Heart left ventricle (tissue), 16 donors: ENCODE data around the gene ACOXL. TPM values are rescaled to one million over a fixed set of nuclear protein-coding genes. Genes with fewer than 3 reads are reported as not detected.

Experiments used
- ATAC-seq, 4 donors: fragments of 200-7000 bp; cut with Tn5 transposase; one replicate each; pipeline ENCODE4 v1.9.1; 2020 to 2022; ENCODE audit warnings: moderate library complexity in 4 of 4, mild to moderate bottlenecking in 3 of 4, moderate number of reproducible peaks in 1 of 4
- DNase-seq, 5 donors: peaks; one replicate each; pipeline ENCODE4 v3.0.0-alpha.2; 2020
- H3K27ac ChIP-seq, 12 donors: fragments of 200-600 bp; sonication (generic) in 4 of 12; one replicate each; pipeline versions ENCODE4 v1.5.0 to v1.8.0; 2016 to 2022; ENCODE audit warnings: mild to moderate bottlenecking in 2 of 12
- H3K27me3 ChIP-seq, 9 donors: fragments of 200-600 bp; sonication (generic) in 2 of 9; one replicate each; pipeline versions ENCODE4 v1.5.1 to v1.8.0; 2016 to 2022; ENCODE audit warnings: mild to moderate bottlenecking in 3 of 9
- H3K36me3 ChIP-seq, 9 donors: fragments of 200-600 bp; sonication (generic) in 2 of 9; one replicate each; pipeline versions ENCODE4 v1.5.0 to v1.8.0; 2018 to 2022; ENCODE audit warnings: mild to moderate bottlenecking in 2 of 9
- H3K4me1 ChIP-seq, 12 donors: fragments of 200-600 bp; sonication (generic) in 4 of 12; one replicate each; pipeline versions ENCODE4 v1.5.0 to v1.8.0; 2016 to 2022; ENCODE audit warnings: mild to moderate bottlenecking in 3 of 12
- H3K4me3 ChIP-seq, 12 donors: fragments of 200-600 bp; sonication (generic) in 4 of 12; one replicate each; pipeline versions ENCODE4 v1.5.0 to v1.8.0; 2017 to 2022; ENCODE audit warnings: mild to moderate bottlenecking in 9 of 12, moderate library complexity in 4 of 12
- H3K9me3 ChIP-seq, 12 donors: fragments of 200-600 bp; sonication (generic) in 4 of 12; one replicate each; pipeline versions ENCODE4 v1.5.0 to v1.8.0; 2016 to 2022; ENCODE audit warnings: mild to moderate bottlenecking in 1 of 12
- CTCF ChIP-seq, 12 donors: fragments of 200-600 bp; sonication (generic) in 4 of 12; IDR thresholded peaks; one replicate each; pipeline versions ENCODE4 v1.5.0 to v1.8.0; 2018 to 2022; ENCODE audit warnings: antibody characterized with exemption in 12 of 12, mild to moderate bottlenecking in 5 of 12
- POLR2A ChIP-seq, 2 donors: fragments of 450-650 bp; IDR thresholded peaks; one replicate each; pipeline ENCODE4 v1.6.1; 2017; ENCODE audit warnings: antibody characterized with exemption in 2 of 2, mild to moderate bottlenecking in 2 of 2, moderate library complexity in 2 of 2
- WGBS, 4 donors: extraction: QIAGEN DNeasy Blood & Tissue Kit in 2 of 4; methylation state at CpG; one replicate each; pipeline versions ENCODE4 v1.1.5 to v1.1.7; 2013 to 2018; 5-methylcytosine and 5-hydroxymethylcytosine counted together
- intact Hi-C, 10 donors: fragments of 100-400 bp; cut with DNase I; formaldehyde crosslinking; loops; one replicate each; pipeline versions ENCODE4 v1.11.1 to v1.14.2; 2022
- polyA plus RNA-seq, 2 donors: library from polyadenylated mRNA; stranded (reverse); fragments of 200-250 nt; gene quantifications; one replicate each; pipeline ENCODE4 v1.2.3, GENCODE V29; 2013
- total RNA-seq, 9 donors: library from RNA; depleted of rRNA in 2 of 9; stranded (reverse); fragments of >200 nt in 2 of 9; fragmentation: NEBNext Ultra II Directional in 3 of 9; extraction: Animal tissue kit (Norgen Biotek cat#: 25700) in 3 of 9; gene quantifications; one replicate each; pipeline versions ENCODE4 v1.1.0 to v1.2.4, GENCODE V29; 2016 to 2023
- donor health status: ischemic (EF 13 %, LVEDD 7.1; RV severe dilation, severe dysfunction).
- donor health status: healthy with polysubstance abuse.
- donor health status: DM: no; HTN: yes; CAD: no.
- donor health status: DM: no; HTN: no; CAD: no.
- donor health status: ischemic (EF 25% LVEDD 6.9; RV normal size, moderate dysfunction).
- donor health status: ischemic (EF 25% LVEDD 5.7; RV mildly dilated, moderate dysfunction).
- donor health status: healthy.
- donor health status: DM: yes; HTN: yes; CAD: no.
- donor health status: ischemic (EF 35%, LVEDD 5.7; RV mildly dilated, moderate dysfunction).
- donor health status: nonischemic (EF 11% LVEDD 7.7; RV severe dilation, severe dysfunction).
- donor health status: DM: yes; HTN: yes; CAD: no.
- donor health status: PGD.
- donor health status: ischemic (EF 29% LVEDD 5.4; RV normal size, mild dysfunction).
- donor health status: nonischemic (EF 23%, LVEDD 6.1; RV moderate dilation, normal function).

ACOXL gene
- total and polyA plus RNA-seq, 11 donors: 0.25 TPM; not detected in 10

- 63 to 85% (median 79%) methylated on average over 2 of the region's 2 CpGs for WGBS, 4 donors
- ATAC-seq: no peak
- TF ChIP-seq CTCF (IDR thresholded peaks at IDR 0.05): no peak
- TF ChIP-seq POLR2A (IDR thresholded peaks at IDR 0.05): no peak
Observed at GRCh38 chr2:111015283-111015995, 283.1 kb downstream of the ACOXL start.

GRCh38 chr2:111017034-111017622, 284.8 kb downstream of the ACOXL start:
- no peak overlapping the region for H3K27ac ChIP-seq
- intact Hi-C loops: no loop called here
- no peak overlapping the region for H3K4me3 ChIP-seq
- H3K27me3 ChIP-seq: no peaks in the 10 kb centered on the region
- peaks cover 0 to 25% (median 3%) of the 10 kb centered on the region in 12 donors for H3K9me3 ChIP-seq
- no peaks in the 10 kb centered on the region for H3K4me1 ChIP-seq
- no peaks in the 10 kb centered on the region for H3K36me3 ChIP-seq
- ATAC-seq (no peak), DNase-seq (no peak)
- TF ChIP-seq CTCF (IDR thresholded peaks at IDR 0.05) (no peak), POLR2A (IDR thresholded peaks at IDR 0.05) (no peak)
- 86 to 93% (median 88%) methylated on average over 7 of the region's 7 CpGs for WGBS, 4 donors

More at GRCh38 chr2:111015283-111015995, 283.1 kb downstream of the ACOXL start:
- Histone ChIP-seq H3K4me1 (no peaks in the 10 kb centered on the region), H3K27me3 (no peaks in the 10 kb centered on the region), H3K36me3 (no peaks in the 10 kb centered on the region), H3K9me3 (peaks cover 0 to 41% (median 5%) of the 10 kb centered on the region in 12 donors), H3K27ac (no peak overlapping the region), H3K4me3 (no peak overlapping the region)
- intact Hi-C loops: no loop called here
- DNase-seq: no peak

- Histone ChIP-seq H3K36me3 (no peaks in the 10 kb centered on the region), H3K9me3 (peaks cover 0 to 17% (median 3%) of the 10 kb centered on the region in 12 donors)
Observed at GRCh38 chr2:111017909-111018308, 285.5 kb downstream of the ACOXL start.

More at GRCh38 chr2:111017909-111018308, 285.5 kb downstream of the ACOXL start:
- intact Hi-C loops: no loop called here
- no peak for DNase-seq
- Histone ChIP-seq H3K27me3 (no peaks in the 10 kb centered on the region), H3K27ac (no peak overlapping the region), H3K4me3 (no peak overlapping the region), H3K4me1 (peaks cover 0 to 4% (median 0%) of the 10 kb centered on the region in 12 donors)
- ATAC-seq: no peak
- 66 to 77% (median 75%) methylated on average over 7 of the region's 7 CpGs for WGBS, 4 donors
- TF ChIP-seq CTCF (IDR thresholded peaks at IDR 0.05) (no peak), POLR2A (IDR thresholded peaks at IDR 0.05) (no peak)
